ENCODE measurements around the gene TBX3.

DNA sequence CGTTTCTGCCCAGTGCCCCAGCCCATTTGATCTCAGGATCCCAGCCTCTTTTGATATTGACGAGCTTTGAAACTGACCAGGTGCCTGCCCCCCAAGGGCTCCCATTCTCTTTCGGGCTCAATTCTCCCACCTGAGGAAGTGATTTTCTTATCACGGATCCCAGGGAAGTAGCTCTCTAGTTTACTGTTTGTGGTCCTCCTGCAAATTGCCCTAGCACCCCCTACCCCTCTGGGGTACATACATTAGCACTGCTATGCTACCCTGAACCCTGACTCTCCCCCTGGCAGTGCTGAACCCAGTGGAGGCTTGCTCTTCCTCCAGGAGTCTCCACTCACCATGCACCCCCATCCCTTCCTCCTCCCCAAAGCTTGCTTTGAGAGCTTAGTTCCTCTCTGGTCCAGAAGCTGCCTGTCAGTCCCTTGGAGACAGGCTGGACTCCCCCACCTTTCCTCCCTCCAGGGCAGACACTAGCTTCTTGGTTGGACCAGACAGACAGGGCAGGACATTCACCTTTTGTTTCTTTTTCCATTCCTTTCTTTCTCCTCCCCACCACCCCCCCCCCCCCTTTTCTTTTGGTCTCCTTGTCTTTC, 4.4 kb upstream of the TBX3 start:
- no peak for TF ChIP-seq MAX (IDR thresholded peaks at IDR 0.05; ENCODE audit: insufficient read depth, insufficient read length)
- no peak for TF ChIP-seq POLR2A (IDR thresholded peaks at IDR 0.05; ENCODE audit: low read depth, low read length)
- TF ChIP-seq EZH2 (IDR thresholded peaks at IDR 0.05; ENCODE audit: borderline replicate concordance, low read depth, low read length, severe bottlenecking): no peak
- TF ChIP-seq POLR2AphosphoS5 (IDR thresholded peaks at IDR 0.05; ENCODE audit: insufficient read depth, low read depth, low read length): no peak
- TF ChIP-seq, protein P1, sequence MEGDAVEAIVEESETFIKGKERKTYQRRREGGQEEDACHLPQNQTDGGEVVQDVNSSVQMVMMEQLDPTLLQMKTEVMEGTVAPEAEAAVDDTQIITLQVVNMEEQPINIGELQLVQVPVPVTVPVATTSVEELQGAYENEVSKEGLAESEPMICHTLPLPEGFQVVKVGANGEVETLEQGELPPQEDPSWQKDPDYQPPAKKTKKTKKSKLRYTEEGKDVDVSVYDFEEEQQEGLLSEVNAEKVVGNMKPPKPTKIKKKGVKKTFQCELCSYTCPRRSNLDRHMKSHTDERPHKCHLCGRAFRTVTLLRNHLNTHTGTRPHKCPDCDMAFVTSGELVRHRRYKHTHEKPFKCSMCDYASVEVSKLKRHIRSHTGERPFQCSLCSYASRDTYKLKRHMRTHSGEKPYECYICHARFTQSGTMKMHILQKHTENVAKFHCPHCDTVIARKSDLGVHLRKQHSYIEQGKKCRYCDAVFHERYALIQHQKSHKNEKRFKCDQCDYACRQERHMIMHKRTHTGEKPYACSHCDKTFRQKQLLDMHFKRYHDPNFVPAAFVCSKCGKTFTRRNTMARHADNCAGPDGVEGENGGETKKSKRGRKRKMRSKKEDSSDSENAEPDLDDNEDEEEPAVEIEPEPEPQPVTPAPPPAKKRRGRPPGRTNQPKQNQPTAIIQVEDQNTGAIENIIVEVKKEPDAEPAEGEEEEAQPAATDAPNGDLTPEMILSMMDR (IDR thresholded peaks at IDR 0.05; ENCODE audit: extremely low read depth in 1 of 2, insufficient read depth in 1 of 2, low read depth in 1 of 2, low read length in 2 of 2): no peak
- no peak for TF ChIP-seq MYC (IDR thresholded peaks at IDR 0.05; ENCODE audit: low read depth, low read length)
- no peak for TF ChIP-seq JUN (IDR thresholded peaks at IDR 0.05; ENCODE audit: borderline replicate concordance, insufficient read depth, insufficient read length, low read depth)
- TF ChIP-seq GATA2 (IDR thresholded peaks at IDR 0.05; ENCODE audit: insufficient read depth, insufficient read length, low read depth, low read length): no peak

Data from endothelial cell of umbilical vein (primary cell).